ENCODE results near the gene LRRC37A2.
"Not testable (repeated sequence)": the region's sequence is repeated elsewhere in the genome, so short reads cannot be mapped to it uniquely, and the experiment has no call there.

Gene LRRC37A2

DNA sequence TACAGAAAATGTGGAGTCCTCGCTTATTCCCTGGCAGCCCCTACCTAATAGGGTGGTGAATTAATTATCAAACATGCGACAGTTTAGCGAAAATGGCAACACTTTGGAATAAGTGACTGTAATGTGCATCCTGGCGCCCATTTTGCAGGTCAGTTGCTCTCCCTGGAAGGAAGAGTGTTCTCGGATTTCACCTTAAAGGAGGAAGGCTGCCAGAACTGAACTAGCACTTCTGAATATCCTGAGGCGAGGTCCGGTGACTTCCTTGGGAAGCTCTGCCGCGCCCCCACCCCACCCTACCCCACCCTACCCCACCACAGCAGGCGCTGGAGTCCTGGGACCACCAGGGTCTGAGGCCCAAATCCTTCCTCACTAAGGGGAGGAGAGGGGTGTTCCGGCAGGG, at the start of gene LRRC37A2:
TSS of gene LRRC37A2 (plus strand) at position 301 of the 400 bp plus-strand sequence. CDS start 245 bp downstream, outside the sequence.
- not testable (repeated sequence) for H3K9ac ChIP-seq (ENCODE audit: low read length in 5 of 5); H3K36me3 ChIP-seq (ENCODE audit: control insufficient read depth in 5 of 5, insufficient read depth in 5 of 5, low read length in 5 of 5); H3K4me3 ChIP-seq (ENCODE audit: low read depth in 1 of 5, low read length in 5 of 5); H3K4me1 ChIP-seq (ENCODE audit: control insufficient read depth in 5 of 5, insufficient read depth in 5 of 5, low read length in 5 of 5); H3K27ac ChIP-seq (ENCODE audit: low read depth, low read length); H3K9me3 ChIP-seq (ENCODE audit: control insufficient read depth in 5 of 5, low read length in 5 of 5); H3K27me3 ChIP-seq (ENCODE audit: control insufficient read depth in 5 of 5, insufficient read depth in 4 of 5, low read length in 5 of 5)

DNA sequence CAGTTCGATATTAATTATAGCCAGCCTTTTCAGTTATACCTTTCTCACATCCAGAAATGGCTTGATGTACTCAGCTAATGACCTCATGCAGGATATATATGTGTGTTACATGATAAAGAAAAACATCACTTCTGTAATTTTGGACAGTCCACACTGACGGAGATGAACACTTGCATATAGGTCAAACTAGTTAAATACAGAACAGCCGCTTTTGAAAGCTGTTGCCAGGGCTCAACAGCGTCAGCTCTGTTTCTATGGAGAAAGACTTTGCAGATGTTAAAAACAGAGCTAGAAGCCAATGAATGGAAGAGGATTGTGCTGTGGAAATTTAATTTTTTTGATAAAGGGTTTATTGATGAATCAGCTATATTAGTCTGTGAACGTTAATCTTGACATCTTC, 44.6 kb upstream of the LRRC37A2 start:
- not testable (repeated sequence) for H3K36me3 ChIP-seq (ENCODE audit: control insufficient read depth in 5 of 5, insufficient read depth in 5 of 5, low read length in 5 of 5); H3K27ac ChIP-seq (ENCODE audit: low read depth, low read length); H3K9ac ChIP-seq (ENCODE audit: low read length in 5 of 5); H3K4me3 ChIP-seq (ENCODE audit: low read depth in 1 of 5, low read length in 5 of 5); H3K27me3 ChIP-seq (ENCODE audit: control insufficient read depth in 5 of 5, insufficient read depth in 4 of 5, low read length in 5 of 5); H3K4me1 ChIP-seq (ENCODE audit: control insufficient read depth in 5 of 5, insufficient read depth in 5 of 5, low read length in 5 of 5); H3K9me3 ChIP-seq (ENCODE audit: control insufficient read depth in 5 of 5, low read length in 5 of 5)

DNA sequence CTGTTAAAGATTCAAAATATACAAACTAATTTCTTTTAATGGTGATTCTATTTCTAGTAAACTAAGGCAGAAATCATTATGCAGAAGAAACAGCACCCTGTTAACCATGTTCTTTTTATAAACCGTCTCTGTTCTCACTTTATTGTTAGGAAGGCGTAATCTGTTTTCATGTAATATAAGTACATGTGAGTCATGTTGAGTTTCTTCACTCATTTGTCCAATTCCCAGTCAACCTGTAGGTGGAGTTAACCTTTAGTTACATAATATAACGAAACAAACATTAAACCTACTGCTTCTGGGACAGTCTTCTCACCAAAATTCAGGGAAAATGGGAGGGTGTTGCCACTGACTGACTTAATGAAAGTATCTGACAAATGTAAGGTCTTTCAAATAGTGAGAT, 37.8 kb upstream of the LRRC37A2 start:
- not testable (repeated sequence) for H3K9ac ChIP-seq (ENCODE audit: low read length in 5 of 5); H3K4me1 ChIP-seq (ENCODE audit: control insufficient read depth in 5 of 5, insufficient read depth in 5 of 5, low read length in 5 of 5); H3K4me3 ChIP-seq (ENCODE audit: low read depth in 1 of 5, low read length in 5 of 5); H3K36me3 ChIP-seq (ENCODE audit: control insufficient read depth in 5 of 5, insufficient read depth in 5 of 5, low read length in 5 of 5); H3K9me3 ChIP-seq (ENCODE audit: control insufficient read depth in 5 of 5, low read length in 5 of 5); H3K27me3 ChIP-seq (ENCODE audit: control insufficient read depth in 5 of 5, insufficient read depth in 4 of 5, low read length in 5 of 5); H3K27ac ChIP-seq (ENCODE audit: low read depth, low read length)

DNA sequence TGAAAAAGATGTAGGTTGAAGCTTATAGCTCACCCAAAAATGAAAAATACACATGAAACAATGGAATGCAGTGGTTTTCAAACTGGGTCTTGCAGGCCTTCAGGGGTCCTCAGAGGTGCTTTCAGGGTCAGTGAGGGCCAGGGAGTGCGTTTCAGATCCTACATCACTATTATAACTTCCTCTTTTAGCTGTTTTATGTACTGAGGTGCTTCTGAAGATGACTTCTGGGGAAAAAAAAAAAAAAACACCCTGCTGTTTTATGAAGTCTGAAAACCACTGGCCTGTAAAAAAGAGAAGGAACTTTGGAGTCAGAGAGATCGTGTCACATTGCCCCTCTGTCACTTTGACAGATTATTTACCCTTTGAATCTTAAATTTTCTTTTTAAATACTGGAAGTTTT, 36.7 kb upstream of the LRRC37A2 start:
- not testable (repeated sequence) for H3K27ac ChIP-seq (ENCODE audit: low read depth, low read length); H3K4me1 ChIP-seq (ENCODE audit: control insufficient read depth in 5 of 5, insufficient read depth in 5 of 5, low read length in 5 of 5); H3K9me3 ChIP-seq (ENCODE audit: control insufficient read depth in 5 of 5, low read length in 5 of 5); H3K9ac ChIP-seq (ENCODE audit: low read length in 5 of 5); H3K27me3 ChIP-seq (ENCODE audit: control insufficient read depth in 5 of 5, insufficient read depth in 4 of 5, low read length in 5 of 5); H3K36me3 ChIP-seq (ENCODE audit: control insufficient read depth in 5 of 5, insufficient read depth in 5 of 5, low read length in 5 of 5); H3K4me3 ChIP-seq (ENCODE audit: low read depth in 1 of 5, low read length in 5 of 5)

DNA sequence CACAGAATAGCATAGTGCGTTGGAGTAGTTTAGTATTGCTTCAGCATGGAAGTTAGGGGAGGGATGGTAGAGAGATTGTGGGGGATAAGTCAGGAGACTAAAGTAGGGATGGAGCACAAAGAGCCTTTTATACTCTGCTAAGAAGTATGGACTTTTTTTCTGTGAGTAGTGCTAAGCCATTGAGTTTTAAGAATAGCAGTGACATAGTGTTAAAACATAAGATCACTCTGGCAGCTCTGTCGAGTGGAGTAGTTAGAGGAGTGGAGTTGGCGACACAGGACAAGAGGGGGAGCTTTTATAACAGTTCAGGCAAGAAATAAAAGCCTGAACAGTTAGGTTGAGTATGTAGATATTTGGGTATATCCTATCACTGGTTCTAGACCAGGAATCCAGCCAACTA, 33.4 kb upstream of the LRRC37A2 start:
- not testable (repeated sequence) for H3K27ac ChIP-seq (ENCODE audit: low read depth, low read length); H3K36me3 ChIP-seq (ENCODE audit: control insufficient read depth in 5 of 5, insufficient read depth in 5 of 5, low read length in 5 of 5); H3K27me3 ChIP-seq (ENCODE audit: control insufficient read depth in 5 of 5, insufficient read depth in 4 of 5, low read length in 5 of 5); H3K9me3 ChIP-seq (ENCODE audit: control insufficient read depth in 5 of 5, low read length in 5 of 5); H3K9ac ChIP-seq (ENCODE audit: low read length in 5 of 5); H3K4me3 ChIP-seq (ENCODE audit: low read depth in 1 of 5, low read length in 5 of 5); H3K4me1 ChIP-seq (ENCODE audit: control insufficient read depth in 5 of 5, insufficient read depth in 5 of 5, low read length in 5 of 5)

DNA sequence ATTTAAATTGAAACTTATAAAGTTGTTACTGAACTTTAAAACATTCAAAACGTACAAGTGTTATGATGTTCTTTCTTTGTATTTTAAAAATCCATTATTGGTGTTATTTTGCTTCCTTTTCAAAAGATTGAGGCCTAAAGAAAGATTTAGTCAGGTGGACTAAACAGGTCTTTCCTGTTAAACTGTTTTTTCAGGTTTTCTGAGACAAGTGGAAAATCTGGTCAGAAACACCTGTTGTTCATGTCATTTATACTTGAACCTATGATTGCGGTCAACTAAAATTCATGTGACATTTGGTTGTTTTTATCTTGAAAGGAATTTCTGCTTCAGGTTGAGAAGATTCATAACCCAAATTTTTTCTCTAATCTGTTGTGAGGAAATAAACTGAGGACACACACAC, 31.0 kb upstream of the LRRC37A2 start:
- H3K36me3 ChIP-seq (ENCODE audit: control insufficient read depth in 5 of 5, insufficient read depth in 5 of 5, low read length in 5 of 5); H3K4me3 ChIP-seq (ENCODE audit: low read depth in 1 of 5, low read length in 5 of 5); H3K9ac ChIP-seq (ENCODE audit: low read length in 5 of 5); H3K27me3 ChIP-seq (ENCODE audit: control insufficient read depth in 5 of 5, insufficient read depth in 4 of 5, low read length in 5 of 5); H3K9me3 ChIP-seq (ENCODE audit: control insufficient read depth in 5 of 5, low read length in 5 of 5); H3K4me1 ChIP-seq (ENCODE audit: control insufficient read depth in 5 of 5, insufficient read depth in 5 of 5, low read length in 5 of 5); H3K27ac ChIP-seq (ENCODE audit: low read depth, low read length): not testable (repeated sequence)

DNA sequence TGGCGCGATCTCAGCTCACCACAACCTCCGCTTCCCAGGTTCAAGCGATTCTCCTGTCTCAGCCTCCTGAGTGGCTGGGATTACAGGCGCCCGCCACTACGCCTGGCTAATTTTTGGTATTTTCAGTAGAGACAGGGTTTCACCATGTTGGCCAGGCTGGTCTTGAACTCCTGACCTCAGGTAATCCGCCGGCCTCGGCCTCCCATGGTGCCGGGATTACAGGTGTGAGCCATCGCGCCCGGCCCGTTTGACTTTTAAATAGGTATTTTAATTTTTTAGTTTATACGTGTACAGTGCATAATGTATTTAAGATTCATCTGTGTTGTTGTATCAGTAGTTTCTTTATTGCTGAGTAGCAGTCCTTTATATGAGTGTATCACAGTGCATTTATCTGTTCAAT, 20.2 kb upstream of the LRRC37A2 start:
- not testable (repeated sequence) for H3K27ac ChIP-seq (ENCODE audit: low read depth, low read length); H3K36me3 ChIP-seq (ENCODE audit: control insufficient read depth in 5 of 5, insufficient read depth in 5 of 5, low read length in 5 of 5); H3K9me3 ChIP-seq (ENCODE audit: control insufficient read depth in 5 of 5, low read length in 5 of 5); H3K9ac ChIP-seq (ENCODE audit: low read length in 5 of 5); H3K4me3 ChIP-seq (ENCODE audit: low read depth in 1 of 5, low read length in 5 of 5); H3K4me1 ChIP-seq (ENCODE audit: control insufficient read depth in 5 of 5, insufficient read depth in 5 of 5, low read length in 5 of 5); H3K27me3 ChIP-seq (ENCODE audit: control insufficient read depth in 5 of 5, insufficient read depth in 4 of 5, low read length in 5 of 5)

DNA sequence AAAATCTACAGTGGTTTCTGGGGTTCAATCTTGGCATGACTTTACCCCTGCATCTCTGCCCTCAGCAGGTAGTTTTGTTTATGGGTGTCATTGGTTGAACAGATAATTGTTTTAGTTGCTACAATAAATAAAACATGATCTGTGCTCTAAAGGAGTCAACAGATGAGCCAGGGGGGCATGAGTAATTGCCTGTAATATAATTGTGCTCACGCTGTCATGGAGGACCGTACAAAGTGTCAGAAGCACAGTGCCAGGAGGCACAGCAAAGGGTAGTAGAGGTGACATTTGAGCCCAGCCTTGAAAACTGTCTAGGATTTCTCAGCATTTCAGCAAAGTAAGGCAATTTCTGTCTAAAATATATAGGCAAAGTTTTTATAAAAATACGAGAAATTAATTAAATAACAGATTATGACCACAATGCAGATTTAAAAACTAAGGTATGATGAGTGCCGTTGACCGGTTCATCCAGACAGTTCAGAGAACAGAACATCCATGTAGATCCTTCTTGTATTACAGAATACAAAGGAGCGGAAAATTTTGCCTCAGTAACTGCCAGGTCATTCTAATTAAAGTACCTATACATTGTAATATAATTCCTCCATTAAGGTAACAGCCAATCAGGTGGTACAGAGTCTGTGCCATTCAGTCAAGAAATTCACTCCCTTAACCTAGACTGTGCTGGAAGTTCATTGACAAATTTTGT, 12.7 kb upstream of the LRRC37A2 start:
- H3K4me3 ChIP-seq (ENCODE audit: low read depth in 1 of 5, low read length in 5 of 5); H3K9ac ChIP-seq (ENCODE audit: low read length in 5 of 5); H3K9me3 ChIP-seq (ENCODE audit: control insufficient read depth in 5 of 5, low read length in 5 of 5); H3K27me3 ChIP-seq (ENCODE audit: control insufficient read depth in 5 of 5, insufficient read depth in 4 of 5, low read length in 5 of 5); H3K36me3 ChIP-seq (ENCODE audit: control insufficient read depth in 5 of 5, insufficient read depth in 5 of 5, low read length in 5 of 5); H3K4me1 ChIP-seq (ENCODE audit: control insufficient read depth in 5 of 5, insufficient read depth in 5 of 5, low read length in 5 of 5); H3K27ac ChIP-seq (ENCODE audit: low read depth, low read length): not testable (repeated sequence)

DNA sequence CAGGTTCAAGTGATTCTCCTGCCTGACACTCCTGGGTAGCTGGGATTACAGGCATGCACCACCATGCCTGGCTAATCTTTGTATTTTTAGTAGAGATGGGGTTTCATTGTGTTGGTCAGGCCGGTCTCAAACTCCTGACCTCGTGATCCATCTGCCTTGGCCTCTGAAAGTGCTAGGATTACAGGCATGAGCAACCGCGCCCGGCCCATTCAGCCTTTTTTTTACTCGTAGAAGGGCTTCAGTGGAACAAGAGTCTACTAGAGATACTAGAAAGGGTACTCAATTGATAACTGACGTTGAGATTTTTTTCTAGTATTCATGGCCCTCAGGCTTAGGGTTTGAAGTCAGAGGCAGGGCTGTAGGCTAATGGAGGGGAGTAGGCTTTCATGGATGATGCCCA, 6.4 kb upstream of the LRRC37A2 start:
- H3K4me1 ChIP-seq (ENCODE audit: control insufficient read depth in 5 of 5, insufficient read depth in 5 of 5, low read length in 5 of 5); H3K9me3 ChIP-seq (ENCODE audit: control insufficient read depth in 5 of 5, low read length in 5 of 5); H3K36me3 ChIP-seq (ENCODE audit: control insufficient read depth in 5 of 5, insufficient read depth in 5 of 5, low read length in 5 of 5); H3K9ac ChIP-seq (ENCODE audit: low read length in 5 of 5); H3K27ac ChIP-seq (ENCODE audit: low read depth, low read length); H3K27me3 ChIP-seq (ENCODE audit: control insufficient read depth in 5 of 5, insufficient read depth in 4 of 5, low read length in 5 of 5); H3K4me3 ChIP-seq (ENCODE audit: low read depth in 1 of 5, low read length in 5 of 5): not testable (repeated sequence)

DNA sequence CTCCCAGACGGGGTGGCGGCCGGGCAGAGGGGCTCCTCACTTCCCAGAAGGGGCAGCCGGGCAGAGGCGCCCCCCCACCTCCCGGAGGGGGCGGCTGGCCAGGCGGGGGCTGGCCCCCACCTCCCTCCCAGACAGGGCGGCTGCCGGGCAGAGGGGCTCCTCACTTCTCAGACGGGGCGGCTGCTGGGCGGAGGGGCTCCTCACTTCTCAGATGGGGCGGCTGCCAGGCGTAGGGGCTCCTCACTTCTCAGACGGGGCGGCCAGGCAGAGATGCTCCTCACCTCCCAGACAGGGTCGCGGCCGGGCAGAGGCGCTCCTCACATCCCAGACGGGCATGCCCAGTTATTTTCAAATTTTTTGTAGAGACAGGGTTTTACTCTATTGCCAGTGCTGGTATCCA, 22.4 kb downstream of the LRRC37A2 start:
- not testable (repeated sequence) for H3K27me3 ChIP-seq (ENCODE audit: control insufficient read depth in 5 of 5, insufficient read depth in 4 of 5, low read length in 5 of 5); H3K4me3 ChIP-seq (ENCODE audit: low read depth in 1 of 5, low read length in 5 of 5); H3K9ac ChIP-seq (ENCODE audit: low read length in 5 of 5); H3K4me1 ChIP-seq (ENCODE audit: control insufficient read depth in 5 of 5, insufficient read depth in 5 of 5, low read length in 5 of 5); H3K27ac ChIP-seq (ENCODE audit: low read depth, low read length); H3K9me3 ChIP-seq (ENCODE audit: control insufficient read depth in 5 of 5, low read length in 5 of 5); H3K36me3 ChIP-seq (ENCODE audit: control insufficient read depth in 5 of 5, insufficient read depth in 5 of 5, low read length in 5 of 5)

DNA sequence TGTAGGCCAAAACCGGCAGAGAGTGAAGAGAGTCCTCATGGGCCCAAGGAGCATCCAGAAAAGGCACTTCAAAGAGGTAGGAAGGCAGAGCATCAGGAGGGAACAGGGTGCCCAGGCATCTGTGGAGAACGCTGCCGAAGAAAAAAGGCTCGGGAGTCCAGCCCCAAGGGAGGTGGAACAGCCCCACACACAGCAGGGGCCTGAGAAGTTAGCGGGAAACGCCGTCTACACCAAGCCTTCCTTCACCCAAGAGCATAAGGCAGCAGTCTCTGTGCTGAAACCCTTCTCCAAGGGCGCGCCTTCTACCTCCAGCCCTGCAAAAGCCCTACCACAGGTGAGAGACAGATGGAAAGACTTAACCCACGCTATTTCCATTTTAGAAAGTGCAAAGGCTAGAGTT, 36.3 kb downstream of the LRRC37A2 start:
- not testable (repeated sequence) for H3K9ac ChIP-seq (ENCODE audit: low read length in 5 of 5); H3K27me3 ChIP-seq (ENCODE audit: control insufficient read depth in 5 of 5, insufficient read depth in 4 of 5, low read length in 5 of 5); H3K27ac ChIP-seq (ENCODE audit: low read depth, low read length); H3K4me1 ChIP-seq (ENCODE audit: control insufficient read depth in 5 of 5, insufficient read depth in 5 of 5, low read length in 5 of 5); H3K36me3 ChIP-seq (ENCODE audit: control insufficient read depth in 5 of 5, insufficient read depth in 5 of 5, low read length in 5 of 5); H3K9me3 ChIP-seq (ENCODE audit: control insufficient read depth in 5 of 5, low read length in 5 of 5); H3K4me3 ChIP-seq (ENCODE audit: low read depth in 1 of 5, low read length in 5 of 5)
